Fibroblast of the aortic adventitia (primary cell): ENCODE data around the gene KCNT2. TPM values are rescaled to one million over a fixed set of nuclear protein-coding genes. Genes with fewer than 3 reads are reported as not detected.
"Not testable (repeated sequence)": the region's sequence is repeated elsewhere in the genome, so short reads cannot be mapped to it uniquely, and the experiment has no call there.

Experiments used
- DNase-seq: peaks from one replicate; pipeline ENCODE4 v3.0.0-alpha.2; 2010; ENCODE audit warnings: low read depth
- H3K4me3 ChIP-seq: 2 replicates; pipeline ENCODE4 v1.5.1; 2011; ENCODE audit warnings: low read depth, mild to moderate bottlenecking, control low read depth, low read length, moderate library complexity
- CTCF ChIP-seq: IDR thresholded peaks from 2 replicates; pipeline ENCODE4 v1.5.1; 2011; ENCODE audit warnings: mild to moderate bottlenecking, low read length, control low read depth, inconsistent platforms; ENCODE audit not compliant: insufficient read depth
- total RNA-seq: library from RNA; depleted of rRNA; stranded (reverse); fragments of >200 nt; gene quantifications from 2 replicates; pipeline ENCODE4 v1.2.3, GENCODE V29; 2012; ENCODE audit warnings: low replicate concordance

KCNT2 gene
- total RNA-seq, 1 donor, result 8.0 TPM

GRCh38 chr1:196302420-196302819, 305.8 kb downstream of the KCNT2 start:
- no peak for DNase-seq
- no peak overlapping the region for H3K4me3 ChIP-seq
- TF ChIP-seq CTCF, result no peak

- no peak overlapping the region for H3K4me3 ChIP-seq
- TF ChIP-seq CTCF, result no peak
- DNase-seq, result peak; percentile 5
Measured at GRCh38 chr1:196295766-196296165, 312.5 kb downstream of the KCNT2 start.

- no peak overlapping the region for H3K4me3 ChIP-seq
- TF ChIP-seq CTCF, result no peak
- DNase-seq, result no peak
Measured at GRCh38 chr1:196278816-196279215, 329.4 kb downstream of the KCNT2 start.

- no peak for TF ChIP-seq CTCF
- DNase-seq, result no peak
- H3K4me3 ChIP-seq, result no peak overlapping the region
Measured at GRCh38 chr1:196277860-196278259, 330.4 kb downstream of the KCNT2 start.

GRCh38 chr1:196271212-196271947, 336.9 kb downstream of the KCNT2 start:
- DNase-seq, result no peak
- no peak overlapping the region for H3K4me3 ChIP-seq
- no peak for TF ChIP-seq CTCF

- H3K4me3 ChIP-seq, DNase-seq: not testable (repeated sequence)
Measured at GRCh38 chr1:196263086-196263485, 345.2 kb downstream of the KCNT2 start.

GRCh38 chr1:196260270-196260669, 348.0 kb downstream of the KCNT2 start:
- TF ChIP-seq CTCF, result no peak
- H3K4me3 ChIP-seq, result no peak overlapping the region
- DNase-seq, result no peak
